NCI-H748 (cell line): ENCODE results near the gene TPR.

Experiments
- DNase-seq: peaks from one replicate; lab custom pipeline; 2025; ENCODE audit not compliant: unreplicated experiment; lab: John Stamatoyannopoulos, UW

Gene TPR

DNA sequence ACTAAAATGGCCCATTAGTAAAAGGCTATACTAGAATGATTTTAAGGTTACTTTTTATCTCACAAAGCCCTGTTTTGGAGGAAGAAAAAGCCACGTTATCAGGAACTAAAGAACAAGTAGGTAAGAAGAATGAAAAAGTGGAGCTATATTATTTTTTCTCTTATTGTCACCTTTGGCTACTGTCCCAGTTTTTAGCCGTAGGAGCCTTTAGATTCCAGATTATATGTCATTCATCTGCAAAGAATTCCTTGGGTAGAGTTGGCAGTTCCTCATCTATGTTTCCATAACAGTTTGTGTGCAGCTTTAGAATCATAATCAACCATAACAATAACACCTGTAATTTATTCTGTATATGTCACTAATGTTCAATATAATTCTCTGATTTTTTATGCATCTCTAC is 83.8 kb downstream of the TPR start:
- DNase-seq, result no peak

DNA sequence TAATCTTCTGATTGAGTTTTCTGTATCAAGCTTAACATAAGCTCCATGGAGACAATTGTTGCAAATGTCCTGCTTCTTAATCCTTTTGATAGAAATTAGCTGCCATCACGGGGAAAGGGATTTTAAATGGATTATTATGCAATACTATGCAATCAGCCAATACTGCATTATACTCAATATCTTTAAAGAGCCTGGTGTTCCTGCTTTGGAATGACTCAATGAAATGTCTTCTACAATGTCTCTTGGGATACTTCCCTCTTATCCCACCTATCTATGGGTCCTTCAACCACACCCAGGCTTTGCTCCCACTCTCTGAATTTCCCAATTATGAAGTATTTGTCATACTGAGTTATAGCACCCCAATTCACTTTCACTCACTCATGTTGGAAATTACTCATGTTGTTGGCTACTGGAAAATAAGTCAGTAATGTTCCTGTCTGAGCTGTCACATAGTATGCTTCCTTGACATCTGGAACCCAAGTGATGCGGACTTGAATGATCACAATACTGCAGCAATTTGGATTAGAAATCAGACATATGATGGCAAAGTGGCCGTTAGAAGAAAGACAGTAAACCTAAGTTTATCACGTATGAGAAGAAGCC is 85.0 kb downstream of the TPR start:
- DNase-seq, result no peak

DNA sequence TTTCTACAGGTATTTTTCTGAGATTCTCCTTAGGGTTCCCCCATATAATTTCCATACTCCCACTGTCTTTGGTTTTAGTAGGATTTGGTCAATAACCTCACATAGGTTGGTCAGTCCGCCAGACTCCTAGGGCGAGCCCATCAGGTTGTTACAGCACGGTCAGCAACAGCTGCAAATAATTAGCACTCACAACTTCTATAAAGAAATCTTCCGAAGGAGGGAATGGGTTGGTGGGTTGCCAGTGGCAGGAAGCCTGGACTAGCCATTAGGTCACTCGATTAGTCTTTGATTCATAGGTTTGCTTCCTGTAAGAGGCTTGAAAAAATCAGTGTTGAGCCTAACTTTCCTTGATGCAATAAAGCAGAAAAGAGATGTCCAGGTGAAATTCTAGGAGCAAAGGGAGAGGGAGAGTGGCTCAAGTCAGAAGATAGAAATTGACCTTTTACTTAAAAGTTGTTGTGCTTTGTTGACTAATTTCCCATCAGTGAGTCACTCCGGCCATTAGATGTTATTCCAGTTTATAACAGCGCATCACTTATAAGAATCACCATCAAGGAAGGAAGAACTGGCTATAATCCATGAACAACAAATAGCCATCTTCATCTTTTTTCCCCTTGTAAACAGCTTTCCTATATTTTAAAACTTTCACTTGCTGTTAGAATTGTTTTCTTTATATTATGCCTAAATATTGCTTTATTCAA is 88.3 kb downstream of the TPR start:
- DNase-seq, result no peak

DNA sequence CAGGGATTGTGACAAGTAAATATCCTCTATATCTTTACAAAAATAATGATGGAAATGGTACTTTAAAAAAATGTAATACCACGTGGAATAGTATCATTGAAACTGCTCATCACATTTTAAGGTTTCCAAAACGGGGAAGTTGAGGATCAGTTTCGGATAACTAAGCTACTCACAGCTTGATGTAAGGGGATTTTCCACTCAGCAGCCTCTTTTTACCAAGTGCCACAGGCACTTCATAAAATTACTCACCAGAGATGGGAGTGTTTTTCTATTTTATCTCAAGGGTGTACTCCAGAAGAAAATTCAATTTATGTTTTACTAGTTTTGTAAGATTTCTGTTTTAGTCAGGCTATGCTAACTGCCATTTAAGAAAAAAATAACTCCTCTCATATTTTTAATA is 91.7 kb downstream of the TPR start:
- no peak for DNase-seq

DNA sequence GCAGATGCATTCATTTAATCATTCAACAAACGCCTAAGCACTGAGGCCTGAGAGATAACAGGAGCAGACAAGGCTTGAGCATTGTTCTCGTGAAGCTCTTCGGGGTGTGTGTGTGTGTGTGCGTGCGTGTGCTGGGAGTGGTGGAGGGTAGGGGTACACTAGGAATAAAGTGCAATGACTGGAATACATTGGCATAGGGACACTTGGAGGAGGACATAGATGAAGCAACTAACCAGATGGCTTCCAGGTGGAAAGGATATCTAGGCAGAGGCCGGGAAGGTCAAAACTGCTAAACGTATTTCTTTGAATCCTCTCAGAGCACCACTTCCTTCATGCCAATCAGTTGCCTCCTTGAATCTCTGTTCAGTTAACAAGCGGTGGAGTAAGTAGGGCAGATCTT is 92.6 kb downstream of the TPR start:
- no peak for DNase-seq

DNA sequence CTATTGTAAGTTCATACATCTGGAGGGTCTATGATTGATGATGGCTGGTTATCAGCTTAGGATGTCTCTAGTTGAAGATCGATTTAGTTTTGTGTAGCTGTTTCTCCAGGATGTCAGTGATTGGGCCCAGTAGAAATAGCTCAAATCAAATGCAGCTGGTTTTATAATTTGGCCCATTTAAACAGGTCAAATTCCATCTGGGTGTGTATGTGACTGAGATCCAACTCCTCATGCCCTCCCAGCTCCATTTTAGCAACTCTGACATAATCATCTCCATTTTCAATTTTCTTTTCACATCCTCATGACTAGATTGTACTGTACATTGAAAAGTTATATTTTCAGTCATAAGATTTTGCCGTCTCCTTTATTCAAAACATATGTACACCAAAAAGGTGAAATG is 99.2 kb downstream of the TPR start:
- DNase-seq, result no peak

DNA sequence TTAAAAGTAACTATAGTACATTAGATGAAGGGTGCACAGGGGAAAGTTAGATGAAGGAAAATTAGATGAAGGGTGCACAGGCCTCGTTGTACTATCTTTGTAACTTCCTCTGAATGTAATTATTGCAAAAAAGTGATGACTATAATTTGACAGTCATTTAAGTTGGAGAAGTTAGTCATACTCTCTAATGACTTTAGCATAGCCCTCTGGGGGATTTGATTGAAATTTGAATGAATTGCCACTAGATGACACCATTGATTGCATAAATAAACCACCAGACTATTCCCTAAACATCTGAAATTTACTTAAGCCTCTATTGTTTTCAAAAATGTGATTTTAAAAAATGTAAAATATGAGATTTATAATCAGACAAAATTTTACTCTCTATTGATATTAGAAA is 102.6 kb downstream of the TPR start:
- DNase-seq, result no peak

DNA sequence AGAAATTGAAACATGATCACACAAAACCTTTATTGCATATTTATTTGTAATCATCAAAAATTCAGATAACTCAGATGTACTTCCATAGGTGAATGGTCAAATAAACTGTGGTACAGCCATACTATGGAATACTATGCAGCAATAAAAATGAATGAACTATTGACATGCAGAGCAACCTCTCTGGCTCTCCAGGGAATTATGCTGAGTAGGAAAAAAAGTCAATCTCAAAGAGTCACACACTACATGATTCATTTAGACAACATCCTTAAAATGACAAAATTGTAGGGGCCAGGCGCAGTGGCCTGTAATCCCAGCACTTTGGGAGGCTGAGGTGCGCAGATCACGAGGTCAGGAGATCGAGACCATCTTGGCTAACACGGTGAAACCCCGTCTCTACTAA is 104.0 kb downstream of the TPR start:
- no peak for DNase-seq
